GM20000 (cell line): ENCODE data around the gene FAM110A.
A peak's percentile ranks its signal among the peaks of the same experiment; 100 is the strongest.

Source experiments
- DNase-seq: peaks from one replicate; pipeline ENCODE4 v3.0.0; 2012; ENCODE audit warnings: low spot score
- TF ChIP-seq, protein P1 (sequence below): IDR thresholded peaks from 2 replicates; pipeline ENCODE4 v1.5.1; 2012; ENCODE audit warnings: mild to moderate bottlenecking, control low read depth; ENCODE audit errors: extremely low read depth, missing control alignments

Gene FAM110A

DNA sequence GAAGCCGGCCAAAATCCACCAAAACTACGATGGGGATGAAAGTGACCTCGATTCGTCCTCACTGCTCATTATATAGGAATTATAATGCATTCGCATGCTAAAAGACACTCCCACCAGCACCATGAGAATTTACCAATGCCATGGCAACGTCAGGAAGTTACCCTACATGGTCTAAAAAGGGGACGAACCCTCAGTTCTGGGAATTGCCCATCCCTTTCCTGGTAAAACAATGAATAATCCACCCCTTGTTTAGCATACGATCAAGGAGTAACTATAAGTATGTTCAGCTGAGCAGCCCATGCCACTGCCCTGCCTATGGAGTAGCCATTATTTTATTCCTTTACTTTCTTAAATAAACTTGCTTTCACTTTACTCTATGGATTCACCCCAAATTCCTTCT is 20.1 kb upstream of the FAM110A start:
- no peak for DNase-seq
- TF ChIP-seq, protein P1, sequence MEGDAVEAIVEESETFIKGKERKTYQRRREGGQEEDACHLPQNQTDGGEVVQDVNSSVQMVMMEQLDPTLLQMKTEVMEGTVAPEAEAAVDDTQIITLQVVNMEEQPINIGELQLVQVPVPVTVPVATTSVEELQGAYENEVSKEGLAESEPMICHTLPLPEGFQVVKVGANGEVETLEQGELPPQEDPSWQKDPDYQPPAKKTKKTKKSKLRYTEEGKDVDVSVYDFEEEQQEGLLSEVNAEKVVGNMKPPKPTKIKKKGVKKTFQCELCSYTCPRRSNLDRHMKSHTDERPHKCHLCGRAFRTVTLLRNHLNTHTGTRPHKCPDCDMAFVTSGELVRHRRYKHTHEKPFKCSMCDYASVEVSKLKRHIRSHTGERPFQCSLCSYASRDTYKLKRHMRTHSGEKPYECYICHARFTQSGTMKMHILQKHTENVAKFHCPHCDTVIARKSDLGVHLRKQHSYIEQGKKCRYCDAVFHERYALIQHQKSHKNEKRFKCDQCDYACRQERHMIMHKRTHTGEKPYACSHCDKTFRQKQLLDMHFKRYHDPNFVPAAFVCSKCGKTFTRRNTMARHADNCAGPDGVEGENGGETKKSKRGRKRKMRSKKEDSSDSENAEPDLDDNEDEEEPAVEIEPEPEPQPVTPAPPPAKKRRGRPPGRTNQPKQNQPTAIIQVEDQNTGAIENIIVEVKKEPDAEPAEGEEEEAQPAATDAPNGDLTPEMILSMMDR: no peak

DNA sequence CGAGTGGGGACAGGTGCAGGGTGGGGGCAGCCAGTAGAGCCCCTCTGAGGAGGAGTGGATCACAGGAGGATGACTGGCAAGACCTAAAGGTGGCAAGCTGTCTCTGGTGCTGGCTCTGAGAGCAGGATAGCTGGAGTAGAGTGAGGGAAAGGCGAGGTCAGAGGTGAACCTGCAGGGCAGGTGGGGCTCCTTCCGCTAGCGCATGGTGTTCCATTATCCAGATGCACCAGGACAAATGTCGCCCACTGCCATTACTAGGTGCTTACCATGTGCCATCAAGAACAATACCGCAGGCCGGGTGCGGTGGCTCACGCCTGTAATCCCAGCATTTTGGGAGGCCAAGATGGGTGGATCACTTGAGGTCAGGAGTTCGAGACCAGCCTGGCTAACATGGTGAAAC is 18.3 kb upstream of the FAM110A start:
- peak; percentile 2 for DNase-seq
- TF ChIP-seq, protein P1: no peak

DNA sequence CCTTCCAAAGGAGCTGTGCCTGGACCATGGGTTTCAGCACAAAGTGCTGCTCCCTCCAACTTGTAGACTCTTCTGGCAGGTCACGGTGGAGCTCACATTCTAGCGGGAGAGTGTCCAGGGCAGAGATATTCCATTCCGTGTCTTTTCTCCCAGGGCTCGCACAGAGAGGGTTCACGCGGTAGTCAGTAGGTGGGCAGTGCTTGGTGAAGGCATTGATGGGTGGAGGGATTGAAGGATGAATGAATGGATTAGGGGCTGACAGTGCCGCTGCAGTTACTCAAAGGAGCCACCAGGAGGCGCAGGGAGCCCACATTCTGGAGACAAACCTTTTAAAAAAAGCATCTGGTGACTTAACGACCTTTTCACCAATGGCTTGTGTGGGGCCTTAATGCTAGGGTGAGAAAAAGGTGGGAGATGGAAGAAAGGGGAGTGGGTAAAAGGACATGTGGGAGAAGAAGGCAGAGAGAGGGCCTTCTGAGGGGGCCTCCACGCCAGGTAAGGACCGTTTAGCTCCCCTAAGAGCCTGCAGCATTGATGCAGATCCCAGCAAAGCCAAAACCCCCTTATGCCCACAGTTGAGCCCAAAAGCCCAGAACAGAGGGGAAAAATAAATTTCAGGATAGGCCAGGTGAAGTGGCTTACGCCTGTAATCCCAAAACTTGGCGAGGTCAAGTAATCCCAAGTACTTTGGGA is 17.5 kb upstream of the FAM110A start:
- peak; percentile 81 for DNase-seq
- TF ChIP-seq, protein P1: peak; percentile 85

DNA sequence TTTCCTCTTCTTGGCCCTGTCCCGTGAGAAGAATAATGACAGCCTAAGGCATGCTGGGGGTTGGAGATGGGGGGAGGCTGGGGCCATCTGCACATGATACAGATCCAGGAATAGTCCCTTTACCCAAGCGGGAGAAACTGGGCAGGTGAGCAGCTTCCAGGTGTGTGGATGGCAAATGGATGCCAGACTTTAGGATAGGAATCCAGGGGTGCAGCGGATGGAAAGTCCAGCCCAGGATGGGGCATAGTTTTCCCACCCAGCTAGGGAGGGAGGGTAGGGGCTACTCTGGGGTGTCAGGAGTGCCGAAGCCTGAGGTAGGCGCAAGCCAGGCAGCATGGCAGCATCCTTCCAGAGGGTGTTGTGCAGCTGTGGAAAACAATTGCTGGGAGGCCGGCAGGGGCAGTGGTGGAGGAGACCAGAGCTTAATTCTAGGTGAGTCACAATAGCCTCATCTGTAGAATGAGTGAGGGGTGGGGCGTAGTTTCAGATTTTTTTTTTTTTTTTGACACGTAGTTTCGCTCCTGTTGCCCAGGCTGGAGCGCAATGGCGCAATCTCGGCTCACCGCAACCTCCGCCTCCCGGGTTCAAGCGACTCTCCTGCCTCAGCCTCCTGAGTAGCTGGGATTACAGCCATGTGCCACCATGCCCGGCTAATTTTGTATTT is 15.4 kb upstream of the FAM110A start:
- DNase-seq: no peak
- TF ChIP-seq, protein P1: no peak

DNA sequence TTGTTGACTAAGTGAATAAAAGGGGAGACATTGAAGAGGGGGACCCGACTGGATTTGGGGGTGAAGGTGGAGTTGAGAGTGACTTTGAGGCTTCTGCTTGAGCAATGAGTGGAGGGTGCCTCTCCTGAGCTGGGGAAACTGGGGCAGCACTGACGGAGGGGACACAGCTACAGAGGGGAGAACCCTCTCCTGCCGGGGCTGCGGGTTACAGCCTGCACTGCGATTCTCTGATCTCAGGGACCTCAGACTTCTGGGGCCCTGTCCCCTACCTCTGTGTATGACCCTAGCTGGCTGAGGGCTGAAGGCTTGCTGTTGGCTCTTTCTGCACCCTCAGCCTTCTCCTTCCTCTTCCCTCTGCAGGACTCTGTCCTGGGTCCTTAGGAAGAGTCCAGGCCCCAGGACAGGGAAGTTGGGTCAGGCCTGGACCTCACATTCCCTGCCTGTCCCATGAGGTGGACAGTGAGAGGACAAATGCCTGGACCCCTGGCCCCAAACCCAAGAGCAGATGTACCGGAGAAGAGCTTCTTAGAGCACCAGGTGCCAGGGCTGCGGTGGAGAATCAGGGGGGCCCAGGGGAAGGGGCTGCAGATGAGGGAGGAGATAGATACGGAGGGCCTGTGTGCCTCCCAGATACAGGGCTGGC is 13.7 kb upstream of the FAM110A start:
- no peak for DNase-seq
- TF ChIP-seq, protein P1: no peak

DNA sequence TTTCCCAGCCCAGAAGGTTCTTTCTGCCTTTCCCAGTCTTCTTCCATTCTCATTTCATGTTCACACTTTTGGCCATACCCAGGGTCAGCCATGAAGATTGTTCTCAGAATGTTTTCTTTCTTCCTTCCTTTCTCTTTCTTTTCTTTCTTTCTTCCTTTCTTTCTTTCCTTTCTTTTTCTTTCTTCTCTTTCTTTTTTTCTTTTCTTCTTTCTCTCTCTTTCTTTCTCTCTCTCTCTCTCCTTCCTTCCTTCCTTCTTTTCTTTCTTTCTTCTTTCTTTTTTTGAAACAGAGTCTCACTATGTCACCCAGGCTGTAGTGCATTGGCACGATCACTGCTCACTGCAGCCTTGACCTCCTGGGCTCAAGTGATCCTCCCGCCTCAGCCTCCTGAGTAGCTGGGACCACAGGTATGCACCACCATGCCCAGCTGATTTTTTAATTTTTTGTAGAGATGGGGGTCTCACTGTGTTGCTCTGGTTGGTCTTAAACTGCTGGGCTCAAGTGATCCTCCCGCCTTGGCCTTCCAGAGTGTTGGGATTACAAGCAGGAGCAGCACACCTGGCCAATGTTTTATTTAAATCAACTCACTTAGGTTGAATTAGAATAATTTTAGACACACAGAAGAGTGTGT is 13.1 kb upstream of the FAM110A start:
- TF ChIP-seq, protein P1: no peak
- no peak for DNase-seq
